ENCODE measurements around the gene MCC.

The MCC gene

GRCh38 chr5:113293975-113294310 is 194.3 kb downstream of the MCC start:
- DNase-seq (ENCODE audit: extremely low spot score), result no peak
- POLR2A ChIA-PET, result interaction anchor here (0.9 to 2.0 kb wide), 14 partner anchors 10 to 318 kb away, joined by 3 to 6 read pairs (median 4); partner anchors contain the start of gene DCP2
- no peak for TF ChIP-seq SP1 (IDR thresholded peaks at IDR 0.05)
- no peak for TF ChIP-seq ZNF384 (IDR thresholded peaks at IDR 0.05)
- TF ChIP-seq ELF4 (IDR thresholded peaks at IDR 0.05), result no peak
- TF ChIP-seq FOXA1 (IDR thresholded peaks at IDR 0.05), result no peak
- no peak; the same call in 1 of the 2 replicates for TF ChIP-seq L3MBTL2 (conservative IDR thresholded peaks at IDR 0.05)
- no peak for TF ChIP-seq SUZ12 (IDR thresholded peaks at IDR 0.05)
- CTCF ChIA-PET, result interaction anchor here (0.6 to 1.3 kb wide), 5 partner anchors 12 to 306 kb away, joined by 3 to 4 read pairs (median 3); no protein-coding TSS in a partner anchor

- POLR2A ChIA-PET, result interaction anchor here (0.9 to 2.0 kb wide), 11 partner anchors 10 to 317 kb away, joined by 3 to 6 read pairs (median 5); partner anchors contain the start of gene DCP2
- TF ChIP-seq L3MBTL2 (conservative IDR thresholded peaks at IDR 0.05) (peak; percentile 23; the same call in 1 of the 2 replicates), FOXA1 (IDR thresholded peaks at IDR 0.05) (no peak)
- DNase-seq (ENCODE audit: extremely low spot score), result no peak
- CTCF ChIA-PET, result interaction anchor here (0.6 to 1.3 kb wide), 4 partner anchors 11 to 306 kb away, joined by 3 to 4 read pairs (median 3); no protein-coding TSS in a partner anchor
Measured at GRCh38 chr5:113293068-113293974, 194.9 kb downstream of the MCC start.

- TF ChIP-seq HDGF (IDR thresholded peaks at IDR 0.05; ENCODE audit: borderline replicate concordance), result no peak
- no peak for TF ChIP-seq PKNOX1 (IDR thresholded peaks at IDR 0.05)
- no peak for TF ChIP-seq ELF4 (IDR thresholded peaks at IDR 0.05)
- no peak for TF ChIP-seq TARDBP (IDR thresholded peaks at IDR 0.05)
- no peak for TF ChIP-seq ARNT (IDR thresholded peaks at IDR 0.05)
- no peak for TF ChIP-seq ZNF384 (IDR thresholded peaks at IDR 0.05)
- TF ChIP-seq FOXA1 (IDR thresholded peaks at IDR 0.05), result no peak
- no peak for TF ChIP-seq FOXM1 (IDR thresholded peaks at IDR 0.05; ENCODE audit: borderline replicate concordance)
- TF ChIP-seq FOXK2 (IDR thresholded peaks at IDR 0.05), result no peak
- TF ChIP-seq SP1 (IDR thresholded peaks at IDR 0.05), result no peak
- TF ChIP-seq CTBP1 (IDR thresholded peaks at IDR 0.05; ENCODE audit: borderline replicate concordance), result no peak
- TF ChIP-seq LEF1 (IDR thresholded peaks at IDR 0.05; ENCODE audit: borderline replicate concordance), result no peak
- TF ChIP-seq BHLHE40 (IDR thresholded peaks at IDR 0.05; ENCODE audit: borderline replicate concordance), result no peak
- no peak for TF ChIP-seq SUZ12 (IDR thresholded peaks at IDR 0.05)
- CTCF ChIA-PET, result interaction anchor here (1.0 kb wide), 1 partner anchor 17 kb away, joined by 3 read pairs; no protein-coding TSS in a partner anchor
- DNase-seq (ENCODE audit: extremely low spot score), result no peak
- POLR2A ChIA-PET, result interaction anchor here (1.0 kb wide), 1 partner anchor 316 kb away, joined by 3 read pairs; the partner anchor contains the start of gene DCP2
Measured at GRCh38 chr5:113292462-113292861, 195.8 kb downstream of the MCC start.

GRCh38 chr5:113283558-113283957 is 204.7 kb downstream of the MCC start:
- DNase-seq (ENCODE audit: extremely low spot score), result no peak
- POLR2A ChIA-PET, result no interaction called here
- TF ChIP-seq BHLHE40 (IDR thresholded peaks at IDR 0.05; ENCODE audit: borderline replicate concordance) (no peak), FOXM1 (IDR thresholded peaks at IDR 0.05; ENCODE audit: borderline replicate concordance) (no peak), NFRKB (IDR thresholded peaks at IDR 0.05) (no peak), ARNT (IDR thresholded peaks at IDR 0.05) (no peak), SP1 (IDR thresholded peaks at IDR 0.05) (no peak), ELF4 (IDR thresholded peaks at IDR 0.05) (no peak), SUZ12 (IDR thresholded peaks at IDR 0.05) (no peak), CTBP1 (IDR thresholded peaks at IDR 0.05; ENCODE audit: borderline replicate concordance) (no peak), FOXA1 (IDR thresholded peaks at IDR 0.05) (no peak), L3MBTL2 (conservative IDR thresholded peaks at IDR 0.05) (no peak), ZNF384 (IDR thresholded peaks at IDR 0.05) (no peak), LEF1 (IDR thresholded peaks at IDR 0.05; ENCODE audit: borderline replicate concordance) (no peak), HDGF (IDR thresholded peaks at IDR 0.05; ENCODE audit: borderline replicate concordance) (no peak), TARDBP (IDR thresholded peaks at IDR 0.05) (no peak), PKNOX1 (IDR thresholded peaks at IDR 0.05) (no peak), FOXK2 (IDR thresholded peaks at IDR 0.05) (no peak)
- CTCF ChIA-PET, result no interaction called here

- TF ChIP-seq BHLHE40 (IDR thresholded peaks at IDR 0.05; ENCODE audit: borderline replicate concordance), result no peak
- TF ChIP-seq FOXK2 (IDR thresholded peaks at IDR 0.05), result no peak
- TF ChIP-seq SUZ12 (IDR thresholded peaks at IDR 0.05), result no peak
- TF ChIP-seq PKNOX1 (IDR thresholded peaks at IDR 0.05), result no peak
- no peak for TF ChIP-seq HDGF (IDR thresholded peaks at IDR 0.05; ENCODE audit: borderline replicate concordance)
- no peak for TF ChIP-seq CTBP1 (IDR thresholded peaks at IDR 0.05; ENCODE audit: borderline replicate concordance)
- no peak for TF ChIP-seq SP1 (IDR thresholded peaks at IDR 0.05)
- ChIA-PET CTCF (interaction anchor here (1.1 to 1.7 kb wide), 2 partner anchors 11 to 286 kb away, joined by 3 to 4 read pairs; no protein-coding TSS in a partner anchor), POLR2A (interaction anchor here (1.0 kb wide), 1 partner anchor 12 kb away, joined by 4 read pairs; no protein-coding TSS in a partner anchor)
- DNase-seq (ENCODE audit: extremely low spot score), result no peak
Measured at GRCh38 chr5:113282472-113282871, 205.8 kb downstream of the MCC start.

GRCh38 chr5:113281194-113281593 is 207.1 kb downstream of the MCC start:
- CTCF ChIA-PET, result interaction anchor here (0.7 to 1.7 kb wide), 3 partner anchors 12 to 435 kb away, joined by 3 to 4 read pairs (median 3); no protein-coding TSS in a partner anchor
- POLR2A ChIA-PET, result interaction anchor here (1.0 kb wide), 1 partner anchor 13 kb away, joined by 4 read pairs; no protein-coding TSS in a partner anchor
- no peak for DNase-seq (ENCODE audit: extremely low spot score)
- TF ChIP-seq SUZ12 (IDR thresholded peaks at IDR 0.05), result no peak
- TF ChIP-seq FOXM1 (IDR thresholded peaks at IDR 0.05; ENCODE audit: borderline replicate concordance), result no peak
- no peak for TF ChIP-seq PKNOX1 (IDR thresholded peaks at IDR 0.05)
- no peak for TF ChIP-seq NFRKB (IDR thresholded peaks at IDR 0.05)
- TF ChIP-seq FOXA1 (IDR thresholded peaks at IDR 0.05), result no peak
- TF ChIP-seq TARDBP (IDR thresholded peaks at IDR 0.05), result no peak
- no peak for TF ChIP-seq HDGF (IDR thresholded peaks at IDR 0.05; ENCODE audit: borderline replicate concordance)
